ENCODE data around the gene DMD. TPM values are rescaled to one million over a fixed set of nuclear protein-coding genes. Genes with fewer than 3 reads are reported as not detected.

DMD gene
- total RNA-seq, 1 donor, result 32.4 TPM

GRCh38 chrX:32871636-32872035 lies 339.7 kb downstream of the DMD start:
- H3K4me3 ChIP-seq (ENCODE audit: low read depth, low read length), result no peak overlapping the region
- DNase-seq (ENCODE audit: low read depth), result no peak
- TF ChIP-seq CTCF (IDR thresholded peaks at IDR 0.05; ENCODE audit: insufficient read depth, low read depth, low read length), result no peak

- no peak overlapping the region for H3K4me3 ChIP-seq (ENCODE audit: low read depth, low read length)
- no peak for TF ChIP-seq CTCF (IDR thresholded peaks at IDR 0.05; ENCODE audit: insufficient read depth, low read depth, low read length)
- no peak for DNase-seq (ENCODE audit: low read depth)
These were observed 342.8 kb downstream of the DMD start for GRCh38 chrX:32868524-32868895.

- no peak overlapping the region for H3K4me3 ChIP-seq (ENCODE audit: low read depth, low read length)
- no peak for DNase-seq (ENCODE audit: low read depth)
- TF ChIP-seq CTCF (IDR thresholded peaks at IDR 0.05; ENCODE audit: insufficient read depth, low read depth, low read length), result no peak
These were observed 343.4 kb downstream of the DMD start for GRCh38 chrX:32867781-32868523.

GRCh38 chrX:32852203-32852602 lies 359.1 kb downstream of the DMD start:
- no peak for DNase-seq (ENCODE audit: low read depth)
- TF ChIP-seq CTCF (IDR thresholded peaks at IDR 0.05; ENCODE audit: insufficient read depth, low read depth, low read length), result no peak
- H3K4me3 ChIP-seq (ENCODE audit: low read depth, low read length), result no peak overlapping the region

- no peak for TF ChIP-seq CTCF (IDR thresholded peaks at IDR 0.05; ENCODE audit: insufficient read depth, low read depth, low read length)
- no peak for DNase-seq (ENCODE audit: low read depth)
- H3K4me3 ChIP-seq (ENCODE audit: low read depth, low read length), result no peak overlapping the region
These were observed 359.8 kb downstream of the DMD start for GRCh38 chrX:32851556-32851955.

- TF ChIP-seq CTCF (IDR thresholded peaks at IDR 0.05; ENCODE audit: insufficient read depth, low read depth, low read length), result no peak
- DNase-seq (ENCODE audit: low read depth), result no peak
- no peak overlapping the region for H3K4me3 ChIP-seq (ENCODE audit: low read depth, low read length)
These were observed 363.4 kb downstream of the DMD start for GRCh38 chrX:32847921-32848320.

- DNase-seq (ENCODE audit: low read depth), result no peak
- no peak overlapping the region for H3K4me3 ChIP-seq (ENCODE audit: low read depth, low read length)
- TF ChIP-seq CTCF (IDR thresholded peaks at IDR 0.05; ENCODE audit: insufficient read depth, low read depth, low read length), result no peak
These were observed 369.3 kb downstream of the DMD start for GRCh38 chrX:32842053-32842452.
